NCI-H2227 treated with DMSO at 0.1 percent for 48 hours (cell line): ENCODE results near the gene ZNF195.
A peak's percentile ranks its signal among the peaks of the same experiment; 100 is the strongest.
"Not testable (repeated sequence)": the region's sequence is repeated elsewhere in the genome, so short reads cannot be mapped to it uniquely, and the experiment has no call there.

Source experiments
- DNase-seq: peaks from one replicate; lab custom pipeline; 2025; lab: John Stamatoyannopoulos, UW

The ZNF195 gene

DNA sequence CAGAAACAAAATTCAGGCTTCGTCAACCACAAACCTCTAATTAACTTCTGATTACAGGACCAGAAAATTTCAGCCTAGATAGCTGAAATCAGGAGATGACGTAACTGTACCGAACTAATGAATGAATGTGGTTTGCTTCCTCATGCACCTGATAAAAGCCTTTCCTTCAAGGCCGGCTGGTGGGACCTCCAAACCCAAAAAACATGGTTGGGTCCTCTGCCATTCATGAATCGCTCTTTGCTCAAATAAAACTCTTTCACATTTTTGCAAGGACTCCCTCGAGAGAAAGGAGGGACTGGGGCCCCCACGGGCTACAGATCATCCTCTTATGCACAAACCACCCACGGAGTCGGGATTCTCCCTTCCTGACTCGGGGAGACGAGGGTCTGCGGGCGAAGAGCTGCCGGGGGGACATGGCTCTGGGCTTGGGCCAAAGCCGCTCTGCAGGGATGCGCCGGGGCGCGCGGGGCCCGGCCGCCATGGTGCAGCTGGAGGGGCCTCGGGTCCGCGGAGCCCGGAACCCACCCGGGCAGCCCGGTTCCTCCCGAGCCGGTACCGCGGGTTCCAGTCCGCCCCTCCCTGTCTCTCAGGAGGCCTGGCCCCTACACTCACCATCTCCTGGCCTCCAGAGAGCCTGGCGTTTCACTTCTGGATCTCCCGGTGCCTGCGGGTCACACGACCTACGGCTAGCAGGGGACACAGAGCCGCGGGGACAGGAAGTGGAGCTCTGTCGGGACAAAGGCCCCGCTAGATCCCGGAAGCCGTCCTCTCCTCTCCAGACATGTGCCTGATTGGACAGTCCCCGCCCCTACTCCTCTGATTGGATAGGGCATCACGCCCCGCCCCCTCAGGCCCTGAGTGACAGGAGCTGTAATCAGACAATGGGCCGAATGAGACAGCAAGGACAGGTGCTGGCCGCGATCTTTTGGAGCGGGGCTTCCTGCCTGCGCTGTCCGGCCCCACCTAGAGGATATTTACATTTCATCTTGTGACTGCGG, at the start of gene ZNF195:
ZNF195 (minus strand) TSS at position 721 of the 998 bp plus-strand sequence; CDS start at position 615, 106 bp downstream.
- peak; percentile 99 for DNase-seq

DNA sequence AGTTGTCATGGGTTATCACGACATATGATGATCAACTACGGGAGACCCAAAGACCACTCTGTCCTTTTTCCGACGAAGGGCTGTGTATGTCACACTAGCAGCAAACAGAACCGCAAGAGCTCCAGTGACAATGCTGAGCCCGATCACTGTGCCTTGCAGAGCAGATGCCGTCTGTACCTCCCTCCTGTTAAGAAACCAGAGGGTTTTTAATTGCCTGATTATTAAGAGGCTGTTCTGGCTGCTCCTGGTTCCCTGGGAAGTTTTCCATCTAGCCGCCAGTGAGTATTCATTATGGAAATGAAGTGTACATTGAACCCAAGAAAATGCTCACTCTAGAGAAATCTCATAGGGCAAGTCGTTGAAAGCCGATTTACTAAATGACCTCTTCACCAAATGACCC, 49.1 kb upstream of the ZNF195 start:
- not testable (repeated sequence) for DNase-seq

DNA sequence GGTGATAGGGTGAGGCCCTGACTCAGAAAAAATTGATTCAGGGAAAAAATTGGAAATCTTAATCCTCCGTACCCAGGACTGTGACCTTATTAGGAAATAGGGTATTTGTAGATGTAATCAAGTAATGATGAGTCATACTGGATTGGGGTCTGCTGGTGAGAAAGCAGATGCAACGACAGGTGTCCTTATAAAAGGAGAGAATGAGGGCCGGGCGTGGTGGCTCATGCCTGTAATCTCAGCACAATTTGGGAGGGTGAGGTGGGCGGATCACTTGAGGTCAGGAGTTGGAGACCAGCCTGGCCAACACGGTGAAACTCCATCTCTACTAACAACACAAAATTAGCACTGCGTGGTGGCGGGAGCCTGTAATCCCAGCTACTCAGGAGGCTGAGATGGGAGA, 47.6 kb upstream of the ZNF195 start:
- not testable (repeated sequence) for DNase-seq

DNA sequence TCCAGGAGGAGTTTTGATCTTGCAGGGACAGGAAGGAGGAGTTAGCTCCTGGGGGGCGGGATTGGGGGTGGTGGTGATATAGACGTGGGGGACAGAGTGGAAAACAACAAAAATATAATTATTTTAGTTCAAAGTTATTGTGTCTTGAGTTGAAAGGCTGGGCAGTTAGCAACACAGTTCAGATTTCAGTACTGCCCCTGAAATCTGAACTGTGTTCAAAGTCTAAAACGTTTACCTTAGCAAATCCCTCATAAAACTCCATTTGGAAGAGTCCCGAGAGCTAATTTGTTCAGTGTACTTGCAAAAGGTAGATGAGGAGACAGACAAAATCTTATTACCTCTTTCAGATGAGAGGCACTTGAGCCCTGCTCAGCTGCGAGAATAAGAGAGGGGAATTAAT, 45.0 kb upstream of the ZNF195 start:
- not testable (repeated sequence) for DNase-seq

DNA sequence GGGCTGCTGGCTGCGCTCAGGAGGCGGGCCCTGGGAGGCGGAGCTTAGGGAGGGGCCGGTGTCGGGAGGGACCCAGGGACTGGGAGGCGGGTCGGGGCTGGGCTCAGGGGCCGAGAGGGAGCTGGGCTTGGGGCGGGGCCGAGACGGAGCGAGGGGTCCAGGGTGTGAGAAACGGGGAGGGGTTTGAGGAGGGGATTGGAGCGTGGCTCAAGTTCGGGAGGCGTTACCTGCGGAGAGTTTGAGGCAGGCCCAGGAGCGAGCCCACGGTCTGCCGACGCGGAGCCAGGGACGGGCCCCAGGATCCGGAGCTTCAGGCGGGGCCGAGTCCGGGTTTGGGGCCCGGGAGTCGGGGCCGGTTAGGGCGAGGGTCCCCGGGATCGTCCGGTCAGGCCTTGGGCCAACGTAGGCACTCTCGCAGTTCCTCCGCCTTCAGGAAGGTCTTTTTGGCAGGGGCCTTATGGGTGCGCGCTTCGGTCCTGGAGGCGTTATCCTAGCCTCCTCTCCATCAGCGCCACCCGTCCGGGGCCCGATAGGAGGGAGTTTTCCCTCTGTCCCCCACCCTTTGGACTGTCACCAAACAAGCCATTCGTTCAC, 44.3 kb upstream of the ZNF195 start:
- DNase-seq, result peak; percentile 84

DNA sequence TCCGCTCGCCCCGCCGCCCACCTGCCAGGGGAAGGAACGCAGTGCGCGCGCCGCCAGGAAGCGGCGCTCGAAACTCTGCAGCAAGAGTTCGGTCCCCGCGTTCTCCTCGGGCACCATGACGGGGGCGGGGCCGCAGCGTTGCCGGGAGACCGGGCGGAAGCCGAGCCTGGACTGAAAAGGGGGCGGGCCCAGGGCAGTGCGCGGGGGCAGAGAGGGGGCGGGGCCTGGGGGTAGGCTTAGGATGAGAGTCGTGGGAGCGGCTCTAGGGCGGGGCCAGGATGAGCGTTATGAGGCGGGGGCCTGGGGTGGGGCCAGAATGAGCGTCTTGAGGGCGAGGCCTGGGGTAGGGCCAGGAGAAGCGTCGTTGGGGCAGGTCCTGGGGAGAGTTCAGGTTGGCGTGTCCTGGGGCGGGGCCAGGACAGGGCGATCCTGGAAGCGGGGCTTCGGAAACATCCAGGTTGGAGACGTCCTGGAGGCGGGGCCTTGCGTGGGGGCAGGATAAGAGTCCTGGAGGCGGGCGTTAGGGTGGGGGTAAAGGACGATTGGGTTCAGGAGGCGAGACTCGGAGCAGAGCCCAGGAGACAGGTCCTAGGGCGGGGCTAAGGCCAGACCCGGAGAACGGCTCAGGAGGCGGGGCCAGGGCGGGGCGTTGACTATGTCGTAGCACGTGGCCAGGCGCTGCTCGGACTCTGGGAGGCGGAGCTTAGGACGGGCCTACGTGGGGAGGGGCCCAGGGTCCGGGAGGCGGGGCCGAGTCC, 43.6 kb upstream of the ZNF195 start:
- DNase-seq, result peak; percentile 99

DNA sequence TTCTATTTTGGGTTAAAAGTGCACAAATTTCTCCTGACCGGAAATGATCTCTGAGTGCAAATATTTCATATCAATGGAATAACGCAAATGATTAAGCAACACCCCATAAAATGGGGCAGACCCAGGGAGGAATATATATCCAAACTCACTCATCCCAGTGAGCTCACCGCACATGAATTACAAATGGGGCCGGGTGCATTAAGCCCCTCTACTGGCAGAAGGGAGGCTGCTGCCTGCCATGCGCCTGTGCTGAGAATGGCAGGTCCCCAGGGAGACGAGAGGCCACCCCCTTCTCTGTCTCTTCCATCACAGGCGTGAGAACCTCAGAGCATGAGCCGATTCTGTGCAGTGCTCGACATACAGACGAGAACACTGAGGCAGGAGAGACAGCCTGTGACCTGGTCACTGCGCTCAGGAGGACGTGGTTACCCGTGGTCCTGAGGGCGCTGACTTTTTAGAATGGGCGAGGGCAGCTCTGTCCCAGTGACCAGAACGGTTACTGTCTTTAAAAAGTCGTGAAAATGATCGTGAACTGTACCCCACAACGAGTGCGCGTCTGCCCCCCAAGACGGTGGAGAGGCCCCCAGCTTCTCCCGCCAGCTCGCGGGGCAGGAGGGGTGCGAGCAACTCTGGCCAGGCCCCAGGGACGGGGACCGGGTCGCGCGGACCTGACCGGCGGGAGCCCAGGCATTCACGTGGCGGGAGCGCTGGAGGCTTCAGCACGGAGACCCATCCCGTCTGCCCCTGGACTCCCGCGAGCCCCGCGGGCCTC, 42.8 kb upstream of the ZNF195 start:
- DNase-seq, result not testable (repeated sequence)

DNA sequence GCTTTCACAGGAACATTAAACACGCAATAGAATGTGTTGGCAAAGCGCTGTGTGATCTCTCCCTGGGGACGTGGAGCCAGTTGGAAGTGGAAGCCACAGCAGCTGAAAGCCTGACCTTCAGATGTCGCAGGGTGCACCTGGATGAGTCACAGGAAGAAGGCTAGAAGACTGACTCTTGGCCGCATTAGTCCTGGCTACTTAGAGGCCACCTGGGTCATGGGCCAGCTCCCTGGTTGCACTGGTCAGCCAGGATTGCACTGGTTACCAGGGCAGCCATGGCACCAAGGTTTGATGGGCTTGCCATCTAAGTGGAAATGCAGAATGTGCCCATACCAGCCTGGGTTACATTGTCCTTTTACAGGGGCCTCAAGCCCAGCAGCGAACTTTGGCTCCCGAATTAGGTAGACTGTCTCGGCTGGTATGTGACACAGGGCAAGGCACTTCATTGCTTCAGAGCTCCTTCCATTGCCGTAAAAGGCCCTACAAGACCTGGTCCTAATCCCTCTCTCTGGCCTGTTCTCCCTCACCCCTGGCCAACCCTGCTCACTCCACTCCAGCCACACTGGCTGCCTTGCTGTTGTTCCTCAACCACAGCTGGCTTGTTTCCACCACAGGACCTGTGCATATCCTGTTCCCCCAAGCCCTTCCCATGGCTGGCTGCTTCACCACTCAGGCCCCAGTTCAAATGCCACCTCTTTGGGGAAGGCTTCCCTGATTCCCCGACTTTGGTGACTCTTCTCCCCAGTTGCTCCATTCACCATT, 41.5 kb upstream of the ZNF195 start:
- not testable (repeated sequence) for DNase-seq

DNA sequence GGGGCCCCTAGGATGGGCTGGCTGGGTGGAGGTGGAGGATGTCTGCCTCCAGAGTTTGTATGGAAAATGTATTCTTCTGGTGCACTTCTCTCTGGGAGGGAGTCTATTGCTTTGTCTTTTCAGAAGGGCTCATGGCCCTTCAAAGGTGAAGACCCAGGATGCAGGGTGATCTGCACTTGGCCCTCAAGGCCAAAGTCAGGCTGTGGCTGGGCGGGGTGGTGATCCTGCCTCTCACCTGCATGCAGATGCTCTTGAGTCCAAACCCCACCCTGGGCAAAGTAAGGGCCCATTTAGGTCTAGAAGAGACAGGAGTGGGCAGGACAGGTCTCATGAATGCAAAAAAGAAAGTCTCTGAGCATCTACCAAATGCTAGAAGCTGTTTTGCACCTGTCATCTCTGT, 40.5 kb upstream of the ZNF195 start:
- not testable (repeated sequence) for DNase-seq

DNA sequence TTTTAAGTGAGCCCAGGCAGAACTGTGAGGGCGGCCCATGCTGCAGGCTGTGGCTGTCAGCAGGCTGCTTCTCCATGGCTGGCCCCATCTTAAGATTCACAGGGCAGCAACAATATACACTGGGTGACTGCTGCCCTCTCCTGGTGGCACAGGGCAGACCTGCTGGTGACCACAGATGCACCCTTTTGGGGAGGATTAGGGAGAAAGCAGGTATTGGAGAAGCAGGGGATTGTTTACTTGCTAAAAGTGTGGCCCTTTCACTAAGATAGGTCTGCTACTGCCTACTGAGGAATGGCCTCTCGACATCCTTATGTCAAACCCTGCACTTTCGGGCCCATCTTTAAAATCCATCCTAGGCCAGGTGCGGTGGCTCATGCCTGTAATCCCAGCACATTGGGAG, 38.1 kb upstream of the ZNF195 start:
- peak; percentile 11 for DNase-seq

DNA sequence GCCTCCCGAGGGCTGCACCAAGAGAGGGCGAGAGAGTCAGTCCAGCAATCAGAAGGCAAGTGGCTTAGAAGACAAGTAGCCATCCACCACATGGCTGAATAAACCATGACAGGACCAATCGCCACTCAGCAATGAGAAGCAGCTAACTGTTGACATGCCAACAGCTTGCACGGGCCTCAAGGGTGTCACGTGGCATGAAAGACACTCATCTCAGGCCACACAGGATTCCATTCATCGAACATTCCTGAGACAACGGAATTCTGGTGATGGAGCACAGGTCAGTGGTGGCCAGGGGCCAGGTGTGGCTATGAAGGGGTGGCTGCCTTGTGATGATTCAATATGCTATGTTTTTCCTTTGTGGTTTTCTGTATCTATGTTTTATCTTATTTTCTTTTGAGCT, 36.4 kb upstream of the ZNF195 start:
- DNase-seq, result not testable (repeated sequence)

DNA sequence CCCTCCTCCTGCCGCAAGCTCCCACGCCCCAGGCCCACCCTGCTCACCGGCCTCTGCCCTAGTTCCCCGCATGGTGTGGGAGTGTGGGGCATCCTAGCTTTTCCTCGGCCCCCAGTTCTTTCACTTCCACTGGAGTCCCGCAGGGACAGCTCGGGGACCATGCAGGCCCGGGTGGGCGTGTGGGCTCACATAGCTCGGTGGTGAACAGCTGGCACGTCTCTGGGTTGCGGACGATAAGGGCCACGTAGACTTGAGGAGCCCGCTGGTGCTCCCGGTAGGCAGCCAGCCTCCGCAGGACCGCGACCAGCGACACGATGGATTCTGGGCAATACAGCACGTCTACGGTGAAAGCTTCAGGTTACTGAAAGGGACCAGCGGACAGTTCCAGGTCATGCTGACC, 34.7 kb upstream of the ZNF195 start:
- not testable (repeated sequence) for DNase-seq

DNA sequence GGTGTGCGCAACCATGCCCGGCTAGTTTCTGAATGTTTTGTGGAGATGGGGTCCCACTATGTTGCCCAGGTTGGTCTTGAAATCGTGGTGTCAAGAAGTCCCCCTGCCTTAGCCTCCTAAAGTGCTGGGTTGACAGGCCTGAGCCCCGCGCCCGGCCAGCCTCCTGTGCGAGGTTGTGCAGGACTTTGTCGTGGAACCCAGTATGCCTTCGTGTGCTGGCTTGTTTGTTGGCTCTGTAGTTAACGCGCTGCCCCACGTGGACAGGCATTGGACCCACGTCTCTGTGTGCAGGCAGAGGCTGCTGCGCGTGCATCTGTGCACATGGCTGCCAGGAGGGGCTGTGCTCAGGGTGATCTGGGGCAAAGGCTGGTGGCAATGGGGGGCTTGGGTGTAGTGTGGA, 33.9 kb upstream of the ZNF195 start:
- no peak for DNase-seq

DNA sequence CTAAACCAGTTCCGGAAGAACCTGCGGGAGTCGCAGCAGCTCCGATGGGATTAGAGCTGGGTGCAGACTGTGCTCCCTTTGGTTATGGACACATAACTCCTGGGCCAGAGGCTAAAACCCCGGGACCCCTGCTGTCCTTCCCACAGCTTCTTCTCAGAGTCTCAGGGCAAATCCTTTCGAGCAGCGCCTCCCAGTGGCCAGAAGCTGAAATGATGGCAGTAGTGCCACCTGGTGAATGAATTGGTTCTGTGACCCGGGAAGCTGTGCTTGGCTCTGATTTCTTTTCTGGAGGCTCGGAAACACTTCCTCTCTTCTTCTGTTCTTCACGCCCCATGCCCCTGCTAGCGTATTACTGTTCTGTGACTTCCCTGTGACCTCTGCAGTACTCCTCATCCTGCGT, 29.8 kb upstream of the ZNF195 start:
- not testable (repeated sequence) for DNase-seq

DNA sequence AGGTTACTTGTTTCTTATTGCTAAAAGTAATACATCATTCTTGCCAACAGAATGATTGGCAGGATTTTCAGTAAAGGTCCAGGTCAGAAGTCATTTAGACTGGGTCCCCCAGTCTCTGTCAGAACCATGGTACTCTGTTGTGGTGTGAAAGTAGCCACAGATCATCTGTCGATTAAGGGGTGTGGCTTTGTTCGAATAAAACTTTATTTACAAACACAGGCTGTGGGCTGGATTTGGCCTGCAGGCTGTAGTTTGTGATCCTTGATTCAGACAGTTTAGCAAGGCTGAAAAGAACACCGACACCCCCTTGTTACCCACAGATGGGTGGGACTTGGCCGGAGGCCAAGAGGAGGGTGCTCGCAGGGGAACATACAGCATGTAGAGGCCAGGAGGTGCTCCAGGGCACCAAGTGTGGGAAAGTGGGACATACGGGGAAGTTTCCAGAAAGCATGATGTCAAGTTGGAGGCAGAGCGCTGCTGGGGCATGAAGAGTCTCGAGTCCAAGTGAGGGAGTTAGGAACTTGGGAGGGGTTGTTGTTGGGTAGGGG, 29.2 kb upstream of the ZNF195 start:
- DNase-seq, result not testable (repeated sequence)

DNA sequence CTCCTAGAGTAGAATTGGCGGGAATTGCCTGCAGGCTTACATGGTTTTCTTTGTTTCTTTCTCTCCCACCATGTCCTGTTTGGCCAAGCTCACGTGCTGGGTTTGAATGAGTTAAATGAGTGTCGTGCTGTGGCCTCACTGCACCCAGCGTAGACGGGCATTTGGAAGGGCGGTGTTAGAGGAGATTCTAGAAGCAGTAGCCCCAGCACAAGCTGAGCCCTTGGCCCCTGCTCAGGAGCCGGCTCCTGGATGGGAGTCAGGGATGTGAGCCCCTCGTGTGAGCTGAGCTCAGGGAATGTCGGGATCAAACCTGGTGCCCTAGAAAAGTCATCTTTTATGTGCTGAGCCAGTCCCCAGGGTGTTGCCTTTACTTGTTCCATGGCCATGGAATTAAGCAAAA, 28.0 kb upstream of the ZNF195 start:
- DNase-seq, result not testable (repeated sequence)

DNA sequence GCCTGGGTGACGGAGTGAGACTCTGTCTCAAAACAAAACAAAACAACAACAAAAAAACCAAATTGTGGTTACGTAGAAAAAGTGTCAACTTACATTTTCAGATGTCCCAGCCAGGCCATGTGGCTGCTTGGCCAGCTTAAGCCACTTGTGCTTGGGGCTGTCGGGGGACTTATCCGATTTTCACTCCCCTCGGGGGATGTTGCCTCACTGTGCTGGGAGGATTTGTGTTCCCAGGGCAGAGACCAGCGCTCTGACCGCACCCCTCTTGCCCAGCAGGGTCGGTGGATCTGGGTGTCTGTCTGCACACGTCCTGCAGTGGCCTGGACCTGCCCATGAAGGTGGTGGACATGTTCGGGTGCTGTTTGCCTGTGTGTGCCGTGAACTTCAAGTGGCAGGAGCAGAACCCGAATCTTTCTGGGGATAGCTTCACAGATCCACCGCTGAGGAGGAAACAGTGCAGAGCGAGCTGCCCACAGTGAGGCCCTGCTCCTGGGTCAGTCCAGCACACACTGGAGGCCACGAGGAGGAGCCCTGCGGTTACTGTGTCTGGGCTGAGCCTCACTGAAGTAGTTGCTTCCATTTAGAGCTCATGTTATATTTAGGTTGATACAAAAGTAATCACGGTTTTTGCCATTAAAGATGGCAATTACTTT, 27.4 kb upstream of the ZNF195 start:
- DNase-seq, result not testable (repeated sequence)

DNA sequence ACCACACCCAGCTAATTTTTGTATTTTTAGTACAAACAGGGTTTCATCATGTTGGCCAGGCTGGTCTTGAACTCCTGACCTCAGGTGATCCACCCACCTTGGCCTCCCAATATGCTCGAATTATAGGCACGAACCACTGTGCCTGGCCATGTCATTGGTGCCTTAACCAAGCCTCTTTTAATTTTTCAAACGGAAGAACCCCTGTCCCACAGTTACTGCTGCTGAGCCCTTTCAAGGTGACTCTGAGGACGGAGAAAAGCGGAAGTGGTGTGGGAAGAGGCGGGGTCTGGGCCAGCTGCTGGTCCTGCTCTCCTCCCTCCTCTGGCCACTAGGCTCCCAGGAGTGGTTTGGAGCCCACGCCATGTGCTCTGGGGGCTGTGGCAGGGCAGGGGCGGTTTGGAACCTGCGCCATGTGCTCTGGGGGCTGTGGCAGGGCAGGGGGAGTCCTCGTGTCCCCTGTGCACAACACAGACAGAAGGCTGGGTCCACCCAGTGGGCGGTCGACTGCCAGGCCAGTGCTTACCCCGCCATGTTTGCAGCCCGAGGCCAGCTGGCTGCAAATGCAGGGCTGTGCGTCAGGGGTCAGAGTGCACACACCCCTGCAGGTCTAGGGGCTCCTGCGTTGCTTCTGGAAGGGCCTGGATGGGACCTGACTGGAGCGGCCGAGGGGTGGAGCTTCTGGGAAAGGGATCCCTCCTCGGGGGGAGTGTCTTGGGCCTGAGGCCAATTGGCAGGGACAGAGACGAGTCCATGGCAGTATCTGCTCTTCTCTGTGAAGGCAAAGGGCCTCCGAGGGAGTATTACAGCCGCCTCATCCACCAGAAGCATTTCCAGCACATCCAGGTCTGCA, 25.4 kb upstream of the ZNF195 start:
- DNase-seq, result not testable (repeated sequence)

DNA sequence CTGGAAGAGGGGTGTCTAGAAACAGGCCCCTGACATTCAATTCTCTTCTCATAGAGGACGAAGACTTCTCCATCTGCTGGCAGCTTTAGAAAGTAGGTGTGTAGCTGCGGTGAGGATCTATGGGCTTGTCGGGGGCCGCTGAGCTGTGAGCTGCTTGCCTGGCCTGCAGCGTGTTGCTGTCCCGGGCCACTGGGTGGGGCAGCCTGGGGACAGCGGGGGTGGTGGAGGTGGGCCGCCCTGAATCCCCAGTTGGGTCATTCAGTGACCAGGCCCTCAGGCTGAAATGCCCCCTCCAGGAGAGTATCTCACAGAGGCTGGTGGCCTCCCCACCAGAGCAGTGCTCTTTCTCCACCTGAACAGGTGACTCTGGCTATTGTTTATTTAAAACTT, 23.9 kb upstream of the ZNF195 start:
- DNase-seq, result not testable (repeated sequence)
